Colonic mucosa (tissue), 4 donors: Measurements from ENCODE around the gene TMEM87A. TPM values are rescaled to one million over a fixed set of nuclear protein-coding genes. Genes with fewer than 3 reads are reported as not detected.

ENCODE experiments used
- DNase-seq: peaks from one replicate; pipeline ENCODE4 v3.0.0-alpha.2; 2020
- H3K27ac ChIP-seq: fragments of 200-600 bp; one replicate; pipeline ENCODE4 v1.8.0; 2021
- H3K27me3 ChIP-seq: fragments of 200-600 bp; one replicate; pipeline ENCODE4 v1.8.0; 2021
- H3K36me3 ChIP-seq: fragments of 200-600 bp; one replicate; pipeline ENCODE4 v1.8.0; 2021
- H3K4me1 ChIP-seq: fragments of 200-600 bp; one replicate; pipeline ENCODE4 v1.8.0; 2021; ENCODE audit warnings: mild to moderate bottlenecking
- H3K4me3 ChIP-seq: fragments of 200-600 bp; one replicate; pipeline ENCODE4 v1.8.0; 2021
- H3K9ac ChIP-seq, 2 donors: one replicate each; pipeline ENCODE4 v1.7.0; 2013; ENCODE audit warnings: control low read depth in 2 of 2, low read depth in 2 of 2, low read length in 2 of 2
- H3K9me3 ChIP-seq: fragments of 200-600 bp; one replicate; pipeline ENCODE4 v1.8.0; 2021
- CTCF ChIP-seq: fragments of 200-600 bp; IDR thresholded peaks from one replicate; pipeline ENCODE4 v1.8.0; 2022; ENCODE audit warnings: antibody characterized with exemption, mild to moderate bottlenecking
- intact Hi-C: fragments of 100-400 bp; cut with DNase I; formaldehyde crosslinking; loops from one replicate; pipeline ENCODE4 v1.14.1; 2022
- total RNA-seq, 2 donors: library from RNA; stranded (reverse); fragmentation: NEBNext Ultra II Directional in 1 of 2; extraction: Animal tissue kit (Norgen Biotek cat#: 25700) in 1 of 2; gene quantifications; one replicate each; pipeline ENCODE4 v1.2.1, GENCODE V29; 2021
- donor health status: healthy.
- donor health status: DM: no; HTN: no; CAD: no.
- donor health status: DM: no; HTN: no; CAD: no.

The TMEM87A gene
- total RNA-seq, 2 donors from 2014 or later = 65.6 to 115 TPM

GRCh38 chr15:42214600-42214999, 58.6 kb downstream of the TMEM87A start:
- intact Hi-C loops = no loop called here
- H3K36me3 ChIP-seq = peaks cover 24% of the 10 kb centered on the region

DNA sequence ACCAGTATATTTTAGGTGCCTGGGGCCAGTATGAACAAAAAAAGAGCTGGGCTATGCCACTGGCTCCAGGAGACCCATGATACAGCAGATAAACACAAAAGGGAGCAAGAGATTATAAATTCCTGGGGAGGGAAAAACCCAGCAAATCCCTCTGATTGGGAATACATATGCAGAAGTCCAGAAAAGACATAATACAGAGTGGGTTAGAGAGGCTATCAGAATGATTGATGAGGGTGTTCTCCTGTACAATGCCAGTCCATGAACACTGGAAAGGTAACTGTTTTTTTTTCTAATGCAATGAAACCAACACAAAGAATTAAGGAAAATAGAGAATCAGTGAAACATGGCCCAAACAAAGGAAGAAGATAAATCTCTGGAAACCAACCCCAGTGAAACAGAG, 59.7 kb downstream of the TMEM87A start:
- DNase-seq = no peak
- Histone ChIP-seq H3K4me3 (no peak overlapping the region), H3K9me3 (no peaks in the 10 kb centered on the region), H3K36me3 (peaks cover 23% of the 10 kb centered on the region), H3K9ac (no peak overlapping the region), H3K27ac (no peak overlapping the region), H3K27me3 (no peaks in the 10 kb centered on the region), H3K4me1 (no peaks in the 10 kb centered on the region)
- intact Hi-C loops = no loop called here
- no peak for TF ChIP-seq CTCF

More at GRCh38 chr15:42214600-42214999, 58.6 kb downstream of the TMEM87A start:
- no peaks in the 10 kb centered on the region for H3K27me3 ChIP-seq
- no peaks in the 10 kb centered on the region for H3K9me3 ChIP-seq
- no peaks in the 10 kb centered on the region for H3K4me1 ChIP-seq
- H3K4me3 ChIP-seq = no peak overlapping the region
- no peak overlapping the region for H3K9ac ChIP-seq
- H3K27ac ChIP-seq = no peak overlapping the region
- DNase-seq = no peak
- TF ChIP-seq CTCF = no peak

DNA sequence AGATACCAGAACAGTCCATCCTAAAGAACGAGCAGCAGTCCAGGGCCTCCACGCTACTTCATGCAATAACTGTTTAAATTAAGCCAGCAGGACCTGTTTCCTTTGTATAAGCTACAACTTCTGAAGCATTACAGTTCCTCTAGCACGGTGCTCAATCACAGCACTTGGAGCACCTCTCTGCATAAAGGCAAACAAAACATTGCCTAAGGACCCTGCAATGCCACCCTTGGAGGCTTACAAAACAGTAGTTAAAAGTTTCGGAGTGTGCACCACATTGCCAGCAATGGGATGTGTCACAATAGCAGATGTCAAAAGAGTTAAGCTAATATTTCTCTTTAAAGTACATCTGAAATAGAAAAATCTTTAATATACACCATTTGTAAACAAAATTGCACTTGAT, 62.5 kb downstream of the TMEM87A start:
- H3K27me3 ChIP-seq = no peaks in the 10 kb centered on the region
- H3K4me1 ChIP-seq = no peaks in the 10 kb centered on the region
- H3K9ac ChIP-seq = no peak overlapping the region
- H3K4me3 ChIP-seq = no peak overlapping the region
- H3K27ac ChIP-seq = no peak overlapping the region
- no peak for TF ChIP-seq CTCF
- intact Hi-C loops = no loop called here
- H3K36me3 ChIP-seq = peaks cover 12% of the 10 kb centered on the region
- no peak for DNase-seq
- H3K9me3 ChIP-seq = no peaks in the 10 kb centered on the region

- TF ChIP-seq CTCF = no peak
- H3K27me3 ChIP-seq = no peaks in the 10 kb centered on the region
Measured at GRCh38 chr15:42207674-42208579, 65.3 kb downstream of the TMEM87A start, which contains the start of gene VPS39. VPS39 (minus strand) TSS chr15:42208304; CDS start chr15:42208153, 151 bp downstream.

DNA sequence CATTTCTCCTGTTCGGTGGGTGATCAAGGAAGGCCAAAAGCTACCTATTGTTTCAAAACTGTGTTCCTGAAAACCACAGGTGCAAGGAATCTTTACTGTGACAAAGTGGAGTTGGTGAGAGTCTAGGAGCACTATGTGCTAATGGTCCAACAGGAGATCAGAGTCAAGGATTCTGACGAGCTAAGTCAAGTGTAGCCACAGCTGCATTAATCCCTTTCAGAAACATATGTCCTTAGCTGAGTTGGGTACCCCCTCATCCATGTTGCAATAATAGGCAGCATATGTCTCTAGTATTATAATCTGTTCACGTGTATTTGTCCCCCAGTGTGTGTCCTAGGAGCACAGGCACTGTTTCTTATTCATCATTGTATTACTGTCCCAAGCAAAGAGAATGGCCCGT, 66.8 kb downstream of the TMEM87A start:
- Histone ChIP-seq H3K36me3 (peaks cover 10% of the 10 kb centered on the region), H3K4me1 (no peaks in the 10 kb centered on the region), H3K4me3 (no peak overlapping the region), H3K9ac (no peak overlapping the region), H3K27ac (no peak overlapping the region), H3K9me3 (no peaks in the 10 kb centered on the region), H3K27me3 (no peaks in the 10 kb centered on the region)
- no peak for TF ChIP-seq CTCF
- DNase-seq = no peak
- intact Hi-C loops = no loop called here

More at GRCh38 chr15:42207674-42208579, 65.3 kb downstream of the TMEM87A start, which contains the start of gene VPS39:
- intact Hi-C loops = no loop called here
- peak within 1 kb of the TSS; percentile 56 for H3K27ac ChIP-seq
- no peaks in the 10 kb centered on the region for H3K4me1 ChIP-seq
- H3K9me3 ChIP-seq = no peaks in the 10 kb centered on the region
- peak within 1 kb of the TSS; percentile 92 to 94 for H3K9ac ChIP-seq
- peak within 1 kb of the TSS; percentile 80 for H3K4me3 ChIP-seq
- DNase-seq = peak; percentile 89
- H3K36me3 ChIP-seq = peaks cover 10% of the 10 kb centered on the region
